GM12872 (cell line): ENCODE data around the gene GPX3.

Source experiments
- CTCF ChIP-seq: IDR thresholded peaks from 3 replicates; pipeline ENCODE4 v1.5.1; 2011; ENCODE audit warnings: low read depth, mild to moderate bottlenecking, low read length, moderate library complexity; ENCODE audit not compliant: insufficient read depth

The GPX3 gene

DNA sequence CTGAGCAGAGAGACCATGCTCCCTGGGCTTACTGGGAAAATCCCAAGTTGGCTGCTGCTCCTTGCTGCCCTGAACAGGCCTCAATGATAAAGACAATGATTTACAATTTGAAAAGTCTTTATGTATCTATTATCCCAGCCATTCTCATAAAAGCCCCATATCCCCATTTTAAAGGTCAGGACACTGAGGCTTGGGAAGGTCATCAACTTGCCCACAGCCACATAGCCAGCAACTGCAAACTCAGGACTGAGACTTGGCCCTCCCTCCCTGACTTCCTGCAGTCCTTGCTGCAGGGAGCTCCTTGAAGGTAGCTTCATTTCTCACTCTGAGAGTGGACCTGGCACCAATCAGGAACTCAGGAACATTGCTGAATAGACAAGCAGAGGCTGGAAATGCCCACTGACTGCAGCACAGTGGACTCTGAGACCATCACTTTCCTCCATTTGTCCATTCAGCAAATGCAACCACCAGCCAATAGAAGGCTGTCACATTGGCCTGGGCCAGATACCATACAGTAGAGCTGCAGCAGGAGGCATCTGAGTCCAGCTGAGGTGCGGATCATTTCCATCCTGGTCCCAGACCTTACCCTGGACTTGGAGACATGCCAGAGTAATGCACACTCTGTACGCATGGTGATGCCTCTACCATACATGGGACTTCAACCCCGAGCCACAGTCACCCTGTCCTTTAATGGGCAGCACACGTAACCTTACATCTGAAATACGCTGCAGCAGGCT is 42.2 kb downstream of the GPX3 start:
- TF ChIP-seq CTCF = no peak

GRCh38 chr5:151063142-151063989 is 43.0 kb downstream of the GPX3 start:
- TF ChIP-seq CTCF = no peak

GRCh38 chr5:151064916-151065499 is 44.6 kb downstream of the GPX3 start:
- no peak for TF ChIP-seq CTCF

DNA sequence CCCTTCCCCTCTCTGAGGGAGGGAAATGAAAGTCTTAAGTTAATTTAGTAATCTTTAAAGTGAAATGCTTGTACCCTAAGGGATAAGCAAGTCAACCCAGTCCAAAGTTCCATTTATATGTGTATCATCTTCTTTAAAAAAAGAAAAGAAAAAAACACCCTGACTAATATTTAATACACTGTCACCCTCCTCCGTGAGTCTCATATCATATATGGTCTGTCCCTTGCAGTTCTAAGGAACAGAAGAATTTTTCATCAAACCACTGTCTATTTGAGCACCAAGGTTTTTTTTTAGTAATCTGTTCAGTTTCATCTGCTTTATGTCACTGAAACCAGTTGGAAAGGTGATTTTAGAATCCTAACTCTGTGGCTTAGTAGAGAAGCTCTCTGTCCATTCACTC is 45.2 kb downstream of the GPX3 start:
- no peak for TF ChIP-seq CTCF

GRCh38 chr5:151066920-151067319 is 46.5 kb downstream of the GPX3 start:
- TF ChIP-seq CTCF = no peak

DNA sequence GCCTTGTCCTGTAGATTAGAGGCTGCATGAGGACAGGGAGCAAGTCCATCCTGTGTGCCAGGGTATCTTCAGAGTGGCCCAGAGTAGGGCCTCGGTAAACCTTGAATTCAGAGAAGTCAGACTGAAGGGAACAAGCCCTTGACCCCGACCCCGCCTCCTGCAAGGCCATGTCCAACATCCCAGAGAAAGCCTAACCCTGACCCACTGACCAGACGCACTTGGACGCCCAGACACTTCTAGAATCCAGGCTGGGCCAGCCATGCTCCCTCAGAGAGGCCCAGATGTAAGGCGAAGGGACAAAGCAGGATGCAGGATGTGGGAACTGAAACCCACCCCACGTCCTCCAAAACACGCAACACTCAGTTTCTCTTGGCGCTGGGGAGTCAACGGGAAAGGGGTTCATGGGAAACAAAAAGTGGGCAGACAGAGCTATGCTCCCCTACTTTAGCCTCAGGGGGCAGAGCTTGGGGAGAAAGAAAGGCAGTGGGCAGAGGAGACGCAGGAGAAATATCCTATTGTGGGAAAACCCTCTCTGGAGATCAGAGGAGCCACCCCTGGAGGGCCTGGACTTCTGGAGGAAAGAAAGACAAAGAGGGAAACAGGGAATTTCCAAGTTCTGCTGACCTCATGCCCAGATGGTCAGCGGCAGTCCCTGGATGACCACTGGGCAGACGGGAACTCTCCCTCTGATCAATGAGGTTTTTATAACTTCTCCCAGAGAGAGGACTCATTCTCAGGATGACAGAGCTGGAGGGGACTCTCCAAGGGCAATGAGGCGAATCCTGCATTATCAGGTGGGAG is 47.4 kb downstream of the GPX3 start:
- TF ChIP-seq CTCF = no peak
